HG03060 (cell line): ENCODE results near the gene CALD1.

ENCODE experiments used
- ATAC-seq: cut with Tn5 transposase; IDR thresholded peaks from one replicate; pipeline ENCODE4 v1.9.1; 2021; ENCODE audit warnings: low read depth, moderate number of reproducible peaks; ENCODE audit not compliant: unreplicated experiment

The CALD1 gene

GRCh38 chr7:134855442-134855841 lies 76.0 kb downstream of the CALD1 start:
- no peak for ATAC-seq

- ATAC-seq: no peak
Observed at GRCh38 chr7:134856091-134856490, 76.7 kb downstream of the CALD1 start.

- no peak for ATAC-seq
Observed at GRCh38 chr7:134856691-134857090, 77.3 kb downstream of the CALD1 start.

- no peak for ATAC-seq
Observed at GRCh38 chr7:134857958-134858357, 78.5 kb downstream of the CALD1 start.

GRCh38 chr7:134859783-134860182 lies 80.3 kb downstream of the CALD1 start:
- no peak for ATAC-seq

GRCh38 chr7:134865001-134865845 lies 85.8 kb downstream of the CALD1 start:
- no peak for ATAC-seq

- no peak for ATAC-seq
Observed at GRCh38 chr7:134866617-134867016, 87.2 kb downstream of the CALD1 start.

- no peak for ATAC-seq
Observed at GRCh38 chr7:134870156-134870555, 90.7 kb downstream of the CALD1 start.

- ATAC-seq: no peak
Observed at GRCh38 chr7:134870781-134871180, 91.3 kb downstream of the CALD1 start.

- no peak for ATAC-seq
Observed at GRCh38 chr7:134873253-134873652, 93.8 kb downstream of the CALD1 start.

GRCh38 chr7:134874407-134874806 lies 95.0 kb downstream of the CALD1 start:
- ATAC-seq: no peak

- no peak for ATAC-seq
Observed at GRCh38 chr7:134875867-134876266, 96.4 kb downstream of the CALD1 start.

GRCh38 chr7:134878746-134879357 lies 99.4 kb downstream of the CALD1 start:
- no peak for ATAC-seq

- no peak for ATAC-seq
Observed at GRCh38 chr7:134879815-134880475, 100.5 kb downstream of the CALD1 start.

GRCh38 chr7:134882481-134882880 lies 103.0 kb downstream of the CALD1 start:
- no peak for ATAC-seq

GRCh38 chr7:134885967-134886352 lies 106.5 kb downstream of the CALD1 start:
- no peak for ATAC-seq

GRCh38 chr7:134886353-134887057 lies 107.1 kb downstream of the CALD1 start:
- ATAC-seq: no peak

GRCh38 chr7:134887523-134887922 lies 108.1 kb downstream of the CALD1 start:
- ATAC-seq: no peak

- ATAC-seq: no peak
Observed at GRCh38 chr7:134888141-134888740, 108.8 kb downstream of the CALD1 start.
